Measurements from ENCODE around the gene HAUS8. TPM values are rescaled to one million over a fixed set of nuclear protein-coding genes. Genes with fewer than 3 reads are reported as not detected.

Gene HAUS8
- total and polyA plus RNA-seq, 2 experiments from 2014 or later, result 2.8 to 5.5 TPM

GRCh38 chr19:17103177-17103576 is 27.9 kb upstream of the HAUS8 start:
- peaks cover 43% of the 10 kb centered on the region for H3K79me2 ChIP-seq

DNA sequence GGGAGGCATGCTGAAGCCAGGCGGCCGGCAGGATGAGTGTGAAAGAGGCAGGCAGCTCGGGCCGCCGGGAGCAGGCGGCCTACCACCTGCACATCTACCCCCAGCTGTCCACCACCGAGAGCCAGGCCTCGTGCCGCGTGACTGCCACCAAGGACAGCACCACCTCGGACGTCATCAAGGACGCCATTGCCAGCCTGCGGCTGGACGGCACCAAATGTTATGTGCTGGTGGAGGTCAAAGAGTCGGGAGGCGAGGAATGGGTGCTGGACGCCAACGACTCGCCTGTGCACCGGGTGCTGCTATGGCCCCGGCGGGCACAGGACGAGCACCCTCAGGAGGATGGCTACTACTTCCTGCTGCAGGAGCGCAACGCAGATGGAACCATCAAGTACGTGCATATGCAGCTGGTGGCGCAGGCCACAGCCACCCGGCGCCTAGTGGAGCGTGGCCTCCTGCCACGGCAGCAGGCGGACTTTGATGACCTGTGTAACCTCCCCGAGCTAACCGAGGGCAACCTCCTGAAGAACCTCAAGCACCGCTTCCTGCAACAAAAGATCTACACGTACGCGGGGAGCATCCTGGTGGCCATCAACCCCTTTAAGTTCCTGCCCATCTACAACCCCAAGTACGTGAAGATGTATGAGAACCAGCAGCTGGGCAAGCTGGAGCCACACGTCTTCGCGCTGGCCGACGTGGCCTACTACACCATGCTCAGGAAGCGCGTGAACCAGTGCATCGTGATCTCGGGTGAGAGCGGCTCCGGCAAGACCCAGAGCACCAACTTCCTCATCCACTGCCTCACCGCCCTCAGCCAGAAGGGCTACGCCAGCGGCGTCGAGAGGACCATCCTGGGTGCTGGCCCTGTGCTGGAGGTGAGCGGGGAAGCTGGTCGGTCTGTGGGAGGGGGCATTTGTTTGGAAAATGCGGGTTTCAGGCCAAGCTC is 26.7 kb upstream of the HAUS8 start:
- no peaks in the 10 kb centered on the region for H3K9me3 ChIP-seq (ENCODE audit: low read depth)
- H3K4me3 ChIP-seq, result no peak overlapping the region
- H3K79me2 ChIP-seq, result peaks cover 49% of the 10 kb centered on the region
- DNase-seq (ENCODE audit: low spot score), result no peak
- no peak overlapping the region for H3K4me2 ChIP-seq
- H2AFZ ChIP-seq, result no peak overlapping the region
- no peaks in the 10 kb centered on the region for H3K27me3 ChIP-seq
- H3K4me1 ChIP-seq (ENCODE audit: insufficient read depth), result peaks cover 15% of the 10 kb centered on the region
- TF ChIP-seq EZH2 (IDR thresholded peaks at IDR 0.05; ENCODE audit: borderline replicate concordance), result no peak
- H4K20me1 ChIP-seq (ENCODE audit: insufficient read depth, poor library complexity, severe bottlenecking), result no peaks in the 10 kb centered on the region
- H3K9me2 ChIP-seq (replicated peaks; ENCODE audit: insufficient read depth), result no peaks in the 10 kb centered on the region
- H3K36me3 ChIP-seq (replicated peaks; ENCODE audit: insufficient read depth, low read depth), result no peaks in the 10 kb centered on the region
- no peak overlapping the region for H3K27ac ChIP-seq
- 98% methylated on average over 59 of the region's 59 CpGs for WGBS (ENCODE audit: low lambda C conversion rate, missing lambda C conversion rate)

More at GRCh38 chr19:17103177-17103576, 27.9 kb upstream of the HAUS8 start:
- Histone ChIP-seq H3K27me3 (no peaks in the 10 kb centered on the region), H2AFZ (no peak overlapping the region), H3K27ac (no peak overlapping the region), H3K4me3 (no peak overlapping the region), H3K4me1 (ENCODE audit: insufficient read depth) (peaks cover 9% of the 10 kb centered on the region), H3K9me3 (ENCODE audit: low read depth) (no peaks in the 10 kb centered on the region), H4K20me1 (ENCODE audit: insufficient read depth, poor library complexity, severe bottlenecking) (no peaks in the 10 kb centered on the region), H3K36me3 (replicated peaks; ENCODE audit: insufficient read depth, low read depth) (no peaks in the 10 kb centered on the region), H3K9me2 (replicated peaks; ENCODE audit: insufficient read depth) (no peaks in the 10 kb centered on the region), H3K4me2 (no peak overlapping the region)
- 88% methylated on average over 3 of the region's 3 CpGs for WGBS (ENCODE audit: low lambda C conversion rate, missing lambda C conversion rate)
- TF ChIP-seq EZH2phosphoT487 (IDR thresholded peaks at IDR 0.05; ENCODE audit: low read depth, severe bottlenecking, unreplicated experiment) (no peak), EZH2 (IDR thresholded peaks at IDR 0.05; ENCODE audit: borderline replicate concordance) (no peak)
- TF ChIP-seq, protein P1, sequence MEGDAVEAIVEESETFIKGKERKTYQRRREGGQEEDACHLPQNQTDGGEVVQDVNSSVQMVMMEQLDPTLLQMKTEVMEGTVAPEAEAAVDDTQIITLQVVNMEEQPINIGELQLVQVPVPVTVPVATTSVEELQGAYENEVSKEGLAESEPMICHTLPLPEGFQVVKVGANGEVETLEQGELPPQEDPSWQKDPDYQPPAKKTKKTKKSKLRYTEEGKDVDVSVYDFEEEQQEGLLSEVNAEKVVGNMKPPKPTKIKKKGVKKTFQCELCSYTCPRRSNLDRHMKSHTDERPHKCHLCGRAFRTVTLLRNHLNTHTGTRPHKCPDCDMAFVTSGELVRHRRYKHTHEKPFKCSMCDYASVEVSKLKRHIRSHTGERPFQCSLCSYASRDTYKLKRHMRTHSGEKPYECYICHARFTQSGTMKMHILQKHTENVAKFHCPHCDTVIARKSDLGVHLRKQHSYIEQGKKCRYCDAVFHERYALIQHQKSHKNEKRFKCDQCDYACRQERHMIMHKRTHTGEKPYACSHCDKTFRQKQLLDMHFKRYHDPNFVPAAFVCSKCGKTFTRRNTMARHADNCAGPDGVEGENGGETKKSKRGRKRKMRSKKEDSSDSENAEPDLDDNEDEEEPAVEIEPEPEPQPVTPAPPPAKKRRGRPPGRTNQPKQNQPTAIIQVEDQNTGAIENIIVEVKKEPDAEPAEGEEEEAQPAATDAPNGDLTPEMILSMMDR (IDR thresholded peaks at IDR 0.05; ENCODE audit: poor library complexity), result peak; percentile 25
- DNase-seq (ENCODE audit: low spot score), result no peak

GRCh38 chr19:17098326-17098725 is 23.1 kb upstream of the HAUS8 start:
- peak overlapping the region; percentile 30 for H3K4me2 ChIP-seq

More at GRCh38 chr19:17098326-17098725, 23.1 kb upstream of the HAUS8 start:
- no peaks in the 10 kb centered on the region for H3K9me2 ChIP-seq (replicated peaks; ENCODE audit: insufficient read depth)
- no peak overlapping the region for H3K4me3 ChIP-seq
- no peak for DNase-seq (ENCODE audit: low spot score)
- WGBS (ENCODE audit: low lambda C conversion rate, missing lambda C conversion rate), result 73% methylated on average over 9 of the region's 9 CpGs
- peak overlapping the region; percentile 60 for H3K27ac ChIP-seq
- TF ChIP-seq, protein P1 (IDR thresholded peaks at IDR 0.05; ENCODE audit: poor library complexity), result no peak
- no peak for TF ChIP-seq EZH2phosphoT487 (IDR thresholded peaks at IDR 0.05; ENCODE audit: low read depth, severe bottlenecking, unreplicated experiment)
- TF ChIP-seq EZH2 (IDR thresholded peaks at IDR 0.05; ENCODE audit: borderline replicate concordance), result no peak
- no peaks in the 10 kb centered on the region for H4K20me1 ChIP-seq (ENCODE audit: insufficient read depth, poor library complexity, severe bottlenecking)
- no peaks in the 10 kb centered on the region for H3K27me3 ChIP-seq
- H3K4me1 ChIP-seq (ENCODE audit: insufficient read depth), result peaks cover 15% of the 10 kb centered on the region
- H3K9me3 ChIP-seq (ENCODE audit: low read depth), result no peaks in the 10 kb centered on the region
- peaks cover 75% of the 10 kb centered on the region for H3K79me2 ChIP-seq
- H3K36me3 ChIP-seq (replicated peaks; ENCODE audit: insufficient read depth, low read depth), result no peaks in the 10 kb centered on the region
- no peak overlapping the region for H2AFZ ChIP-seq

Data from hepatocyte (in vitro differentiated cells).